Ishikawa (cell line): ENCODE results near the gene ANO4.

Experiments used
- CREB1 ChIP-seq: IDR thresholded peaks from 2 replicates; pipeline ENCODE4 v1.6.1; 2012; ENCODE audit warnings: low read depth
- EGR1 ChIP-seq: IDR thresholded peaks from 2 replicates; pipeline ENCODE4 v1.6.1; 2012
- REST ChIP-seq: IDR thresholded peaks from 2 replicates; pipeline ENCODE4 v1.6.1; 2012; ENCODE audit warnings: low read depth, mild to moderate bottlenecking
- TEAD4 ChIP-seq: IDR thresholded peaks from 2 replicates; pipeline ENCODE4 v1.6.1; 2012
- YY1 ChIP-seq: IDR thresholded peaks from 2 replicates; pipeline ENCODE4 v1.6.1; 2012; ENCODE audit warnings: low read depth
- ZBTB7A ChIP-seq: IDR thresholded peaks from 2 replicates; pipeline ENCODE4 v1.6.1; 2012; ENCODE audit warnings: low read depth

GRCh38 chr12:101055940-101056339, 261.4 kb downstream of the ANO4 start:
- TF ChIP-seq REST: no peak
- no peak for TF ChIP-seq TEAD4
- no peak for TF ChIP-seq ZBTB7A
- TF ChIP-seq CREB1: no peak
- no peak for TF ChIP-seq EGR1
- TF ChIP-seq YY1: no peak
